Stimulated activated CD4-positive, alpha-beta T cell treated with anti-CD3 and anti-CD28 coated beads, Interleukin-4, amount 100 ng/mL, for 1 hour (primary cell): ENCODE measurements around the gene LEFTY1.
A peak's percentile ranks its signal among the peaks of the same experiment; 100 is the strongest.
"Not testable (repeated sequence)": the region's sequence is repeated elsewhere in the genome, so short reads cannot be mapped to it uniquely, and the experiment has no call there.

ENCODE experiments used
- DNase-seq: peaks from one replicate; pipeline ENCODE4 v3.0.0-alpha.2; 2020

The LEFTY1 gene

GRCh38 chr1:225887554-225888288, 1.2 kb downstream of the LEFTY1 start:
- not testable (repeated sequence) for DNase-seq

- no peak for DNase-seq
Measured at GRCh38 chr1:225887030-225887314, 2.0 kb downstream of the LEFTY1 start.

GRCh38 chr1:225886159-225887029, 2.6 kb downstream of the LEFTY1 start:
- DNase-seq, result no peak

GRCh38 chr1:225885336-225885735, 3.6 kb downstream of the LEFTY1 start:
- DNase-seq, result no peak

GRCh38 chr1:225883616-225884265, 5.2 kb downstream of the LEFTY1 start:
- DNase-seq, result no peak

- peak; percentile 45 for DNase-seq
Measured at GRCh38 chr1:225882694-225883615, 6.0 kb downstream of the LEFTY1 start.

GRCh38 chr1:225881959-225882693, 6.8 kb downstream of the LEFTY1 start, which contains the start of gene TMEM63A:
TSS of gene TMEM63A (minus strand) at chr1:225882380. CDS start at chr1:225877580, 4,800 bp downstream.
- DNase-seq, result peak; percentile 87

GRCh38 chr1:225881081-225881958, 7.6 kb downstream of the LEFTY1 start:
- peak; percentile 35 for DNase-seq

GRCh38 chr1:225880636-225881035, 8.3 kb downstream of the LEFTY1 start:
- DNase-seq, result no peak

GRCh38 chr1:225880222-225880588, 8.7 kb downstream of the LEFTY1 start:
- no peak for DNase-seq

GRCh38 chr1:225879521-225880221, 9.3 kb downstream of the LEFTY1 start:
- no peak for DNase-seq

- no peak for DNase-seq
Measured at GRCh38 chr1:225878282-225878681, 10.7 kb downstream of the LEFTY1 start.

GRCh38 chr1:225877580-225877979, 11.4 kb downstream of the LEFTY1 start:
- DNase-seq, result peak; percentile 45

GRCh38 chr1:225876900-225877510, 11.9 kb downstream of the LEFTY1 start:
- no peak for DNase-seq

- DNase-seq, result no peak
Measured at GRCh38 chr1:225875044-225875815, 13.7 kb downstream of the LEFTY1 start.

- no peak for DNase-seq
Measured at GRCh38 chr1:225874431-225874830, 14.5 kb downstream of the LEFTY1 start.

GRCh38 chr1:225873281-225873850, 15.6 kb downstream of the LEFTY1 start:
- no peak for DNase-seq

- DNase-seq, result no peak
Measured at GRCh38 chr1:225872075-225872430, 16.9 kb downstream of the LEFTY1 start.
